Measurements from ENCODE around the gene ANKH. TPM values are rescaled to one million over a fixed set of nuclear protein-coding genes. Genes with fewer than 3 reads are reported as not detected.

Gene ANKH
- total and polyA plus RNA-seq, 2 donors (not counting 1 experiment from before 2014, with no cell fraction given) = 13.7 to 71.1 TPM

- Histone ChIP-seq H3K9ac (ENCODE audit: low read length) (no peak overlapping the region), H3K4me3 (ENCODE audit: control extremely low read depth in 1 of 5, extremely low read depth in 1 of 5, insufficient read depth in 1 of 5, low read depth in 2 of 5, low read length in 4 of 5) (no peak overlapping the region), H2AFZ (ENCODE audit: insufficient read depth, low read depth, low read length, poor library complexity, severe bottlenecking) (no peak overlapping the region), H3K27me3 (replicated peaks in 1 of 4; ENCODE audit: control extremely low read depth in 1 of 4, control insufficient read depth in 3 of 4, insufficient read depth in 4 of 4, low read length in 3 of 4) (peaks cover 0 to 10% (median 0%) of the 10 kb centered on the region in 4 experiments), H3K36me3 (replicated peaks in 1 of 2; ENCODE audit: control extremely low read depth in 1 of 2, control insufficient read depth in 1 of 2, extremely low read depth in 1 of 2, insufficient read depth in 2 of 2, low read length in 1 of 2) (no peaks in the 10 kb centered on the region), H3K4me1 (ENCODE audit: control insufficient read depth in 2 of 2, insufficient read depth in 2 of 2, low read length in 2 of 2) (no peaks in the 10 kb centered on the region), H4K20me1 (ENCODE audit: control insufficient read depth, insufficient read depth, low read length, poor library complexity, severe bottlenecking) (no peaks in the 10 kb centered on the region), H3K9me3 (ENCODE audit: control extremely low read depth in 1 of 3, control insufficient read depth in 2 of 3, insufficient read depth in 1 of 3, low read length in 2 of 3) (no peaks in the 10 kb centered on the region), H3K4me2 (replicated peaks; ENCODE audit: low read depth, low read length, poor library complexity, severe bottlenecking) (no peak overlapping the region), H3K27ac (ENCODE audit: low read length in 2 of 2) (no peak overlapping the region), H3K79me2 (ENCODE audit: control insufficient read depth, insufficient read depth, low read length) (no peaks in the 10 kb centered on the region)
- no peak for ATAC-seq (ENCODE audit: low read depth)
- intact Hi-C loops (cut with micrococcal nuclease) = no loop called here
- Mint-ChIP-seq H3K4me1 (no peaks in the 10 kb centered on the region), H3K9me3 (ENCODE audit: insufficient read depth) (no peaks in the 10 kb centered on the region), H3K27me3 (peaks cover 34% of the 10 kb centered on the region), H3K4me3 (no peak overlapping the region), H3K27ac (no peak overlapping the region)
- ChIA-PET CTCF (interaction anchor here (1.2 kb wide), 1 partner anchor 155 kb away, joined by 4 read pairs; no protein-coding TSS in a partner anchor), POLR2A (no interaction called here)
- 86% methylated on average over 6 of the region's 9 CpGs for WGBS (ENCODE audit: insufficient coverage)
- no peak for TF ChIP-seq CTCF (IDR thresholded peaks at IDR 0.05)
- TF ChIP-seq EZH2 (IDR thresholded peaks at IDR 0.05; ENCODE audit: borderline replicate concordance, insufficient read depth, low read depth, low read length, poor library complexity, severe bottlenecking) = no peak
- no peak for DNase-seq
These were observed 10.2 kb upstream of the ANKH start for GRCh38 chr5:14881826-14882225.

GRCh38 chr5:14880688-14881087, 9.1 kb upstream of the ANKH start:
- intact Hi-C loops (cut with micrococcal nuclease) = no loop called here

More at GRCh38 chr5:14880688-14881087, 9.1 kb upstream of the ANKH start:
- H3K27ac Mint-ChIP-seq = no peak overlapping the region
- no peak for TF ChIP-seq CTCF (IDR thresholded peaks at IDR 0.05)
- TF ChIP-seq EZH2 (IDR thresholded peaks at IDR 0.05; ENCODE audit: borderline replicate concordance, insufficient read depth, low read depth, low read length, poor library complexity, severe bottlenecking) = no peak
- no peaks in the 10 kb centered on the region for H3K4me1 Mint-ChIP-seq
- Histone ChIP-seq H2AFZ (ENCODE audit: insufficient read depth, low read depth, low read length, poor library complexity, severe bottlenecking) (no peak overlapping the region), H3K9me3 (ENCODE audit: control extremely low read depth in 1 of 3, control insufficient read depth in 2 of 3, insufficient read depth in 1 of 3, low read length in 2 of 3) (no peaks in the 10 kb centered on the region), H3K36me3 (replicated peaks in 1 of 2; ENCODE audit: control extremely low read depth in 1 of 2, control insufficient read depth in 1 of 2, extremely low read depth in 1 of 2, insufficient read depth in 2 of 2, low read length in 1 of 2) (no peaks in the 10 kb centered on the region), H3K27ac (ENCODE audit: low read length in 2 of 2) (no peak overlapping the region), H3K27me3 (replicated peaks in 1 of 4; ENCODE audit: control extremely low read depth in 1 of 4, control insufficient read depth in 3 of 4, insufficient read depth in 4 of 4, low read length in 3 of 4) (peaks cover 0 to 10% (median 0%) of the 10 kb centered on the region in 4 experiments), H4K20me1 (ENCODE audit: control insufficient read depth, insufficient read depth, low read length, poor library complexity, severe bottlenecking) (no peaks in the 10 kb centered on the region), H3K4me3 (ENCODE audit: control extremely low read depth in 1 of 5, extremely low read depth in 1 of 5, insufficient read depth in 1 of 5, low read depth in 2 of 5, low read length in 4 of 5) (no peak overlapping the region), H3K9ac (ENCODE audit: low read length) (no peak overlapping the region), H3K79me2 (ENCODE audit: control insufficient read depth, insufficient read depth, low read length) (no peaks in the 10 kb centered on the region), H3K4me2 (replicated peaks; ENCODE audit: low read depth, low read length, poor library complexity, severe bottlenecking) (no peak overlapping the region), H3K4me1 (ENCODE audit: control insufficient read depth in 2 of 2, insufficient read depth in 2 of 2, low read length in 2 of 2) (no peaks in the 10 kb centered on the region)
- 50% methylated on average over 1 of the region's 1 CpG for WGBS (ENCODE audit: insufficient coverage)
- peaks cover 43% of the 10 kb centered on the region for H3K27me3 Mint-ChIP-seq
- H3K4me3 Mint-ChIP-seq = no peak overlapping the region
- DNase-seq = no peak
- CTCF ChIA-PET = interaction anchor here (0.7 to 1.4 kb wide), 4 partner anchors 9 to 196 kb away, joined by 3 to 4 read pairs (median 3); partner anchors contain the start of gene ANKH
- no peak for ATAC-seq (ENCODE audit: low read depth)
- H3K9me3 Mint-ChIP-seq (ENCODE audit: insufficient read depth) = no peaks in the 10 kb centered on the region
- POLR2A ChIA-PET = interaction anchor here (0.7 kb wide), 1 partner anchor 1582 kb away, joined by 6 read pairs; no protein-coding TSS in a partner anchor
